Forelimb muscle (tissue), 1 donor: ENCODE data around the gene OR8A1. TPM values are rescaled to one million over a fixed set of nuclear protein-coding genes. Genes with fewer than 3 reads are reported as not detected.
"Not testable (repeated sequence)": the region's sequence is repeated elsewhere in the genome, so short reads cannot be mapped to it uniquely, and the experiment has no call there.

Experiments
- DNase-seq: peaks from one replicate; pipeline ENCODE4 v3.0.0-alpha.2; 2013; ENCODE audit warnings: low read depth
- polyA plus RNA-seq: library from polyadenylated mRNA; unstranded; fragments of 120-200 nt; gene quantifications from one replicate; pipeline ENCODE4 v1.2.1, GENCODE V29; 2013; ENCODE audit not compliant: insufficient read length

OR8A1 gene
- polyA plus RNA-seq, 1 donor, result 0.25 TPM

- DNase-seq, result no peak
These were observed 22.8 kb downstream of the OR8A1 start for GRCh38 chr11:124592627-124593026.

GRCh38 chr11:124595302-124595701 is 25.5 kb downstream of the OR8A1 start:
- no peak for DNase-seq

- no peak for DNase-seq
These were observed 27.8 kb downstream of the OR8A1 start for GRCh38 chr11:124597626-124598025.

- no peak for DNase-seq
These were observed 31.0 kb downstream of the OR8A1 start for GRCh38 chr11:124600621-124601320.

- no peak for DNase-seq
These were observed 32.4 kb downstream of the OR8A1 start for GRCh38 chr11:124602193-124602592.

GRCh38 chr11:124602723-124603122 is 32.9 kb downstream of the OR8A1 start:
- DNase-seq, result not testable (repeated sequence)

GRCh38 chr11:124605719-124606118 is 35.9 kb downstream of the OR8A1 start:
- DNase-seq, result no peak

- no peak for DNase-seq
These were observed 38.4 kb downstream of the OR8A1 start for GRCh38 chr11:124608147-124608546.

- no peak for DNase-seq
These were observed 40.5 kb downstream of the OR8A1 start for GRCh38 chr11:124610295-124610694.

GRCh38 chr11:124611064-124611463 is 41.3 kb downstream of the OR8A1 start, which contains the start of gene PANX3:
TSS of gene PANX3 (plus strand) at chr11:124611428. CDS start at chr11:124611557, 129 bp downstream.
- DNase-seq, result no peak

GRCh38 chr11:124612045-124612444 is 42.2 kb downstream of the OR8A1 start:
- DNase-seq, result no peak

- no peak for DNase-seq
These were observed 42.9 kb downstream of the OR8A1 start for GRCh38 chr11:124612567-124613246.

- DNase-seq, result no peak
These were observed 49.1 kb downstream of the OR8A1 start for GRCh38 chr11:124618863-124619262.

Other genes with a start within 250 kb of the OR8A1 start
- not detected for gene OR8D2, start 249.8 kb upstream of the OR8A1 start, polyA plus RNA-seq
- gene OR8B2, start 185.5 kb upstream of the OR8A1 start, polyA plus RNA-seq, result not detected
- gene OR8B3, start 171.0 kb upstream of the OR8A1 start, polyA plus RNA-seq, result not detected
- not detected for gene OR8B4, start 145.1 kb upstream of the OR8A1 start, polyA plus RNA-seq
- gene OR8B8, start 124.3 kb upstream of the OR8A1 start, polyA plus RNA-seq, result not detected
- not detected for gene OR8B12, start 26.3 kb upstream of the OR8A1 start, polyA plus RNA-seq
- gene PANX3, start 41.4 kb downstream of the OR8A1 start, polyA plus RNA-seq, result not detected
- gene TBRG1, start 52.9 kb downstream of the OR8A1 start, polyA plus RNA-seq, result 23.5 TPM
- gene SIAE, start 103.7 kb downstream of the OR8A1 start, polyA plus RNA-seq, result 7.4 TPM
- 3.3 TPM for gene SPA17, start 103.9 kb downstream of the OR8A1 start, polyA plus RNA-seq
- 4.7 TPM for gene NRGN, start 169.9 kb downstream of the OR8A1 start, polyA plus RNA-seq
- 1.1 TPM for gene VSIG2, start 182.3 kb downstream of the OR8A1 start, polyA plus RNA-seq
- 46.2 TPM for gene ESAM, start 192.3 kb downstream of the OR8A1 start, polyA plus RNA-seq
- 15.3 TPM for gene MSANTD2, start 230.4 kb downstream of the OR8A1 start, polyA plus RNA-seq